Measurements from ENCODE around the gene MYO1F. TPM values are rescaled to one million over a fixed set of nuclear protein-coding genes. Genes with fewer than 3 reads are reported as not detected.

MYO1F gene
- polyA plus RNA-seq, 3 donors = 121 to 707 (median 197) TPM

DNA sequence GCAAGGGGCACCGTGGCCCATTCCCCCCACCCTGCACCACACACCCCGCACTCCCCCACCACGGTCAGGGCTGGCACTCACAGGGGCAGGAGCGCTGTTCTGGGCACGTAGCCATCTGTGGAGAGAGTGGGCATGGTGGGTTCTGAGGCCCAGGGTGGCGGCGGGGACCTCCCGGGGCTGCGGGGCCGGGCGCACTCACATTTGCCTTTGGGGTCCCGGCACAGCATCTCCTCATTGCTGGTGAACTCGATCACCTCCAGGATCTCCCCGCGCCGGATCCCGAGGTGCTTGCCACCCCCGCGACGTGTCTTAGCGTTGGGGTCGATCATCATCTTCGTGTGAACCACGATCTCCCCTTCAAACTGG lies 86.9 kb downstream of the MYO1F start:
- WGBS (ENCODE audit: insufficient coverage) = 84% methylated on average over 20 of the region's 24 CpGs
- peaks cover 86% of the 10 kb centered on the region for H3K4me1 Mint-ChIP-seq
- H3K4me1 ChIP-seq (ENCODE audit: control insufficient read depth in 1 of 2, insufficient read depth in 2 of 2, low read length in 2 of 2) = peaks cover 97 to 100% of the 10 kb centered on the region in 2 donors

DNA sequence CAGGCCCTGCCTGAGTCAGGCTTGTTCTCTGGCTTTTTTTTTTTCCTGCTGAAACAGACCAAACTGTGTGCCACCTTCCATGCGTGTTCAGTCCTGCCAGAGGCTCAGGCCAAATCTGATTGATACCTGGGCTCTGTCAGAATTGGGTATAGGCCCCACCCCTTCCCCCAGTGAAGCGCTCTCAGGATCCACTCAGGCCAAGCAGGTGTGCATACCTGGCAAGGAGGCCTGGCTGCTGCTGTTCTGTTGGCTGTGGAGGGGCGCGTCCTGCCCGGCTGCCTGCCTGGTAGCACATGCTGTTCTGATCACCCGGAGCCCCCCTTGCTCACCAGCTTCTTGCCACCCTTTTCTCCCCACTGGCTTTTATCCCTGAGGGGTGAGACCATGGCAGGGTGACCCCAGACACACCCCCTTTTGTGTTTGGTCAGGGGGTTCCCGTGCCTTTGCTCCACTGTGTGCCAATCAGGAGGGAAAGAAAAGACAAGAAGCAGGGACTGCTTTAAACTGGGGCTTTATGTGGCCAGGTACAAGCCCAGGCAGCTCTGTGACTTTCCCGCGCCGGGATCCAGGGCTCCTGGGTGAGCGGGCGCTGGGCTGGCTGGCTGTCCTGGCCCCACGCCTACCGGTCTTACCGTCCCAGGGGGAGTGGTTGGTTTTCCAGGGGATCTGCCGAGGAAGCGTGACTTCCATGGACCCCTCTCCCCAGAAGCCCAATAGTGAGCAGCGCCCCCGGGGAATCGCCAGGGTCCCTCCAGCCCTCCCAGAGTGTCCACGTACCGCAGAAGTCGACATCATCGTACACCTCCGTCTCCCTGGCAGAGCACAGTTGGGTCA lies 87.5 kb downstream of the MYO1F start:
- peaks cover 69 to 93% of the 10 kb centered on the region in 2 donors for H3K36me3 Mint-ChIP-seq
- H3K4me2 ChIP-seq (replicated peaks; ENCODE audit: extremely low read depth, low read length, poor library complexity, severe bottlenecking) = no peak overlapping the region
- no peak overlapping the region for H3K4me3 ChIP-seq (replicated peaks in 1 of 3; ENCODE audit: low read depth in 2 of 3, low read length in 3 of 3)
- 89% methylated on average over 14 of the region's 25 CpGs for WGBS (ENCODE audit: insufficient coverage)
- peaks cover 86% of the 10 kb centered on the region for H3K4me1 Mint-ChIP-seq
- no peak for DNase-seq
- H3K4me3 Mint-ChIP-seq = no peak overlapping the region
- H3K36me3 ChIP-seq (replicated peaks in 1 of 2; ENCODE audit: control insufficient read depth in 1 of 2, insufficient read depth in 2 of 2, low read length in 2 of 2) = peaks cover 66 to 71% of the 10 kb centered on the region in 2 donors
- TF ChIP-seq, protein P1, sequence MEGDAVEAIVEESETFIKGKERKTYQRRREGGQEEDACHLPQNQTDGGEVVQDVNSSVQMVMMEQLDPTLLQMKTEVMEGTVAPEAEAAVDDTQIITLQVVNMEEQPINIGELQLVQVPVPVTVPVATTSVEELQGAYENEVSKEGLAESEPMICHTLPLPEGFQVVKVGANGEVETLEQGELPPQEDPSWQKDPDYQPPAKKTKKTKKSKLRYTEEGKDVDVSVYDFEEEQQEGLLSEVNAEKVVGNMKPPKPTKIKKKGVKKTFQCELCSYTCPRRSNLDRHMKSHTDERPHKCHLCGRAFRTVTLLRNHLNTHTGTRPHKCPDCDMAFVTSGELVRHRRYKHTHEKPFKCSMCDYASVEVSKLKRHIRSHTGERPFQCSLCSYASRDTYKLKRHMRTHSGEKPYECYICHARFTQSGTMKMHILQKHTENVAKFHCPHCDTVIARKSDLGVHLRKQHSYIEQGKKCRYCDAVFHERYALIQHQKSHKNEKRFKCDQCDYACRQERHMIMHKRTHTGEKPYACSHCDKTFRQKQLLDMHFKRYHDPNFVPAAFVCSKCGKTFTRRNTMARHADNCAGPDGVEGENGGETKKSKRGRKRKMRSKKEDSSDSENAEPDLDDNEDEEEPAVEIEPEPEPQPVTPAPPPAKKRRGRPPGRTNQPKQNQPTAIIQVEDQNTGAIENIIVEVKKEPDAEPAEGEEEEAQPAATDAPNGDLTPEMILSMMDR (IDR thresholded peaks at IDR 0.05) = no peak
- intact Hi-C loops (cut with micrococcal nuclease) = loop anchor here in 1 of 2 donors (5.0 kb wide), 1 partner anchor 78 kb away; no protein-coding TSS in a partner anchor
- peaks cover 0 to 2% (median 0%) of the 10 kb centered on the region in 7 donors for H3K9me3 Mint-ChIP-seq
- H3K79me2 ChIP-seq (ENCODE audit: insufficient read depth, low read length) = peaks cover 70% of the 10 kb centered on the region
- H3K27ac Mint-ChIP-seq = peak overlapping the region; percentile 76 to 99 (median 97)
- H3K27me3 ChIP-seq (ENCODE audit: control insufficient read depth in 2 of 2, insufficient read depth in 2 of 2, low read length in 2 of 2) = no peaks in the 10 kb centered on the region
- peaks cover 97 to 100% of the 10 kb centered on the region in 2 donors for H3K4me1 ChIP-seq (ENCODE audit: control insufficient read depth in 1 of 2, insufficient read depth in 2 of 2, low read length in 2 of 2)
- H2AFZ ChIP-seq (ENCODE audit: insufficient read depth, low read depth, low read length, poor library complexity, severe bottlenecking) = no peak overlapping the region
- H3K9ac ChIP-seq (ENCODE audit: insufficient read depth, low read length, poor library complexity, severe bottlenecking) = no peak overlapping the region
- H4K20me1 ChIP-seq (ENCODE audit: insufficient read depth, low read length) = peaks cover 30% of the 10 kb centered on the region
- H3K9me3 ChIP-seq (replicated peaks in 1 of 2; ENCODE audit: control insufficient read depth in 1 of 2, insufficient read depth in 1 of 2, low read length in 2 of 2) = no peaks in the 10 kb centered on the region
- H3K27ac ChIP-seq (ENCODE audit: low read depth in 1 of 2, low read length in 2 of 2) = peak overlapping the region; percentile 92 to 93
- peaks cover 0 to 2% (median 2%) of the 10 kb centered on the region in 3 donors for H3K27me3 Mint-ChIP-seq (ENCODE audit: low read depth in 3 of 3)

More for the DNA sequence above, 86.9 kb downstream of the MYO1F start:
- peaks cover 0 to 2% (median 0%) of the 10 kb centered on the region in 7 donors for H3K9me3 Mint-ChIP-seq
- H4K20me1 ChIP-seq (ENCODE audit: insufficient read depth, low read length) = peaks cover 28% of the 10 kb centered on the region
- no peak overlapping the region for H2AFZ ChIP-seq (ENCODE audit: insufficient read depth, low read depth, low read length, poor library complexity, severe bottlenecking)
- peaks cover 70% of the 10 kb centered on the region for H3K79me2 ChIP-seq (ENCODE audit: insufficient read depth, low read length)
- peaks cover 68 to 93% of the 10 kb centered on the region in 2 donors for H3K36me3 Mint-ChIP-seq
- TF ChIP-seq, protein P1 (IDR thresholded peaks at IDR 0.05) = no peak
- H3K36me3 ChIP-seq (replicated peaks in 1 of 2; ENCODE audit: control insufficient read depth in 1 of 2, insufficient read depth in 2 of 2, low read length in 2 of 2) = peaks cover 61 to 71% of the 10 kb centered on the region in 2 donors
- peak overlapping the region; percentile 81 to 99 (median 90) for H3K27ac Mint-ChIP-seq
- no peak overlapping the region for H3K4me3 ChIP-seq (replicated peaks in 1 of 3; ENCODE audit: low read depth in 2 of 3, low read length in 3 of 3)
- H3K27me3 ChIP-seq (ENCODE audit: control insufficient read depth in 2 of 2, insufficient read depth in 2 of 2, low read length in 2 of 2) = no peaks in the 10 kb centered on the region
- H3K27ac ChIP-seq (ENCODE audit: low read depth in 1 of 2, low read length in 2 of 2) = peak overlapping the region; percentile 92 to 93
- no peak overlapping the region for H3K9ac ChIP-seq (ENCODE audit: insufficient read depth, low read length, poor library complexity, severe bottlenecking)
- no peak overlapping the region for H3K4me3 Mint-ChIP-seq
- intact Hi-C loops (cut with micrococcal nuclease) = no loop called here
- no peak overlapping the region for H3K4me2 ChIP-seq (replicated peaks; ENCODE audit: extremely low read depth, low read length, poor library complexity, severe bottlenecking)
- DNase-seq = no peak
- no peaks in the 10 kb centered on the region for H3K9me3 ChIP-seq (replicated peaks in 1 of 2; ENCODE audit: control insufficient read depth in 1 of 2, insufficient read depth in 1 of 2, low read length in 2 of 2)
- H3K27me3 Mint-ChIP-seq (ENCODE audit: low read depth in 3 of 3) = peaks cover 0 to 2% (median 2%) of the 10 kb centered on the region in 3 donors

Measured in CD14-positive monocyte (primary cell).